Keratinocyte (primary cell): Measurements from ENCODE around the gene PRKCZ. TPM values are rescaled to one million over a fixed set of nuclear protein-coding genes. Genes with fewer than 3 reads are reported as not detected.

Experiments used
- DNase-seq: peaks from one replicate; pipeline ENCODE4 v3.0.0-alpha.2; 2011; ENCODE audit warnings: low read depth, missing footprints, low spot score
- FAIRE-seq: peaks from 2 replicates; lab custom pipeline; 2011; peaks lifted over from hg19 to GRCh38; lab: Jason Lieb, UNC
- H2AFZ ChIP-seq: 2 replicates; pipeline ENCODE4 v1.6.0; 2012; ENCODE audit warnings: low read length, control low read depth, inconsistent platforms; ENCODE audit not compliant: control insufficient read depth
- H3K27ac ChIP-seq: 2 replicates; pipeline ENCODE4 v1.5.1; 2011; ENCODE audit warnings: low read length; ENCODE audit not compliant: control insufficient read depth, insufficient read depth
- H3K27me3 ChIP-seq: 3 replicates; pipeline ENCODE4 v1.6.0; 2011; ENCODE audit warnings: low read length; ENCODE audit not compliant: control insufficient read depth, insufficient read depth; ENCODE audit errors: extremely low read depth
- H3K36me3 ChIP-seq, 2 experiments: 2 replicates in 1 of 2; 3 replicates in 1 of 2; pipeline ENCODE4 v1.5.1; 2011; ENCODE audit warnings: low read length in 2 of 2, mild to moderate bottlenecking in 1 of 2; ENCODE audit not compliant: control insufficient read depth in 2 of 2, insufficient read depth in 2 of 2; ENCODE audit errors: extremely low read depth in 1 of 2
- H3K4me1 ChIP-seq: 3 replicates; pipeline ENCODE4 v1.5.1; 2011; ENCODE audit warnings: low read length; ENCODE audit not compliant: control insufficient read depth, insufficient read depth; ENCODE audit errors: extremely low read depth
- H3K4me2 ChIP-seq: 3 replicates; pipeline ENCODE4 v1.6.0; 2011; ENCODE audit warnings: low read depth, low read length; ENCODE audit not compliant: control insufficient read depth, insufficient read depth; ENCODE audit errors: extremely low read depth
- H3K4me3 ChIP-seq, 3 experiments: fragments of 200-600 bp in 1 of 3; sonication (generic) in 1 of 3; 2 replicates in 2 of 3; 3 replicates in 1 of 3; pipeline ENCODE4 v1.5.1; 2011 to 2016; ENCODE audit warnings: low read length in 3 of 3, mild to moderate bottlenecking in 3 of 3, control low read depth in 2 of 3, inconsistent platforms in 1 of 3, low read depth in 1 of 3, mixed read lengths in 1 of 3, mixed run types in 1 of 3, moderate library complexity in 1 of 3; ENCODE audit not compliant: control insufficient read depth in 2 of 3, insufficient read depth in 2 of 3; ENCODE audit errors: extremely low read depth in 1 of 3
- H3K79me2 ChIP-seq: 2 replicates; pipeline ENCODE4 v1.6.0; 2012; ENCODE audit warnings: low read length; ENCODE audit not compliant: control insufficient read depth, insufficient read depth
- H3K9ac ChIP-seq: 3 replicates; pipeline ENCODE4 v1.6.0; 2011; ENCODE audit warnings: low read length; ENCODE audit not compliant: control insufficient read depth, insufficient read depth; ENCODE audit errors: extremely low read depth
- H3K9me1 ChIP-seq: 3 replicates; pipeline ENCODE4 v1.6.0; 2011; ENCODE audit warnings: low read length; ENCODE audit not compliant: control insufficient read depth, insufficient read depth; ENCODE audit errors: extremely low read depth
- H3K9me3 ChIP-seq: 2 replicates; pipeline ENCODE4 v1.5.1; 2012; ENCODE audit warnings: low read depth, low read length; ENCODE audit not compliant: control insufficient read depth
- H4K20me1 ChIP-seq: 3 replicates; pipeline ENCODE4 v1.6.0; 2011; ENCODE audit warnings: low read length; ENCODE audit not compliant: control insufficient read depth, insufficient read depth; ENCODE audit errors: extremely low read depth
- EZH2 ChIP-seq: IDR thresholded peaks from one replicate; pipeline ENCODE4 v1.6.1; 2012; ENCODE audit warnings: inconsistent platforms, mild to moderate bottlenecking, low read length, moderate library complexity
- dilution Hi-C: fragments of 300-500 bp; cut with MboI; formaldehyde crosslinking; loops from one replicate; pipeline ENCODE4 v1.7.0; 2020; ENCODE audit warnings: low sequenced_read_pairs; ENCODE audit not compliant: extremely low pct_ligation_motif_present
- polyA plus RNA-seq, 5 experiments: library from polyadenylated mRNA; depleted of rRNA in 3 of 5; stranded (reverse) in 3 of 5; stranded (forward) in 1 of 5; unstranded in 1 of 5; fragments of >200 nt; gene quantifications; 1 replicate in 1 of 5; 2 replicates in 3 of 5; 3 replicates in 1 of 5; pipeline versions ENCODE4 v1.2.1 to v1.2.3, GENCODE V29; 2011 to 2012; ENCODE audit warnings: missing spikeins in 2 of 5, low read depth in 1 of 5, low replicate concordance in 1 of 5
- TF ChIP-seq, protein P1 (sequence below), 3 experiments: IDR thresholded peaks in 1 of 3; conservative IDR thresholded peaks in 1 of 3; optimal IDR thresholded peaks in 1 of 3; 2 replicates in 2 of 3; 3 replicates in 1 of 3; pipeline versions ENCODE3 to v1.5.1; 2011; ENCODE audit warnings: low read length in 3 of 3, mild to moderate bottlenecking in 3 of 3, moderate library complexity in 2 of 3, control low read depth in 1 of 3, inconsistent platforms in 1 of 3; ENCODE audit not compliant: insufficient read depth in 2 of 3; ENCODE audit errors: extremely low read depth in 1 of 3

Gene PRKCZ
- polyA plus RNA-seq, 1 donor (not counting 4 experiments of a cell fraction or from before 2014, with no cell fraction given), result 36.3 TPM

DNA sequence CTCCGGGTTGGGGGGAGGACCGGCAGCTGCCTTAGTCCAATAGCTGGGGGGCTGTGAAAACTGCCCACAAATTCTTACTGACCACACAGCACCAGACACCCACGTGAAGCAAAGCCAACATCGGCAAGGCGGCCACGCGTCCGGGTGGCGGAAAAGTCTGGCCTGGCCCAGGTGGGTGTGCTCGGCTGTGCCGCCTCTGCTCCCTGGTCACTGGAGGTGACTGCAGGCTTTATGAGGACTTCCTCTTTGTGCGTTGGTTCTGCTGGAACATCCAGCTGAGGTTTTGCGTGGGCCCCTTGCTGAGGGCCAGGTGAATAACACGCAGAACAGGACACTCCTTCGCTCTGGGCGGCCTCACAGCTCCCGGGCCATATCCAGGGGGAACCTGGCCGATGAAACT is 108.9 kb downstream of the PRKCZ start:
- dilution Hi-C loops, result no loop called here
- H3K9me1 ChIP-seq, result no peaks in the 10 kb centered on the region
- no peak overlapping the region for H3K27ac ChIP-seq
- H3K4me3 ChIP-seq, result no peak overlapping the region
- peaks cover 4% of the 10 kb centered on the region for H3K79me2 ChIP-seq
- FAIRE-seq, result no peak
- no peak overlapping the region for H2AFZ ChIP-seq
- H3K4me2 ChIP-seq, result no peak overlapping the region
- TF ChIP-seq, protein P1, sequence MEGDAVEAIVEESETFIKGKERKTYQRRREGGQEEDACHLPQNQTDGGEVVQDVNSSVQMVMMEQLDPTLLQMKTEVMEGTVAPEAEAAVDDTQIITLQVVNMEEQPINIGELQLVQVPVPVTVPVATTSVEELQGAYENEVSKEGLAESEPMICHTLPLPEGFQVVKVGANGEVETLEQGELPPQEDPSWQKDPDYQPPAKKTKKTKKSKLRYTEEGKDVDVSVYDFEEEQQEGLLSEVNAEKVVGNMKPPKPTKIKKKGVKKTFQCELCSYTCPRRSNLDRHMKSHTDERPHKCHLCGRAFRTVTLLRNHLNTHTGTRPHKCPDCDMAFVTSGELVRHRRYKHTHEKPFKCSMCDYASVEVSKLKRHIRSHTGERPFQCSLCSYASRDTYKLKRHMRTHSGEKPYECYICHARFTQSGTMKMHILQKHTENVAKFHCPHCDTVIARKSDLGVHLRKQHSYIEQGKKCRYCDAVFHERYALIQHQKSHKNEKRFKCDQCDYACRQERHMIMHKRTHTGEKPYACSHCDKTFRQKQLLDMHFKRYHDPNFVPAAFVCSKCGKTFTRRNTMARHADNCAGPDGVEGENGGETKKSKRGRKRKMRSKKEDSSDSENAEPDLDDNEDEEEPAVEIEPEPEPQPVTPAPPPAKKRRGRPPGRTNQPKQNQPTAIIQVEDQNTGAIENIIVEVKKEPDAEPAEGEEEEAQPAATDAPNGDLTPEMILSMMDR (optimal IDR thresholded peaks at IDR 0.05 in 1 of 3, IDR thresholded peaks at IDR 0.05 in 1 of 3, conservative IDR thresholded peaks at IDR 0.05 in 1 of 3; ENCODE audit: extremely low read depth in 1 of 3, insufficient read depth in 2 of 3, low read length in 3 of 3), result no peak
- no peak for TF ChIP-seq EZH2
- no peaks in the 10 kb centered on the region for H3K27me3 ChIP-seq
- no peak overlapping the region for H3K9ac ChIP-seq
- no peak for DNase-seq
- H3K9me3 ChIP-seq, result no peaks in the 10 kb centered on the region
- peaks cover 7% of the 10 kb centered on the region for H4K20me1 ChIP-seq
- peaks cover 0 to 12% of the 10 kb centered on the region in 2 experiments for H3K36me3 ChIP-seq
- no peaks in the 10 kb centered on the region for H3K4me1 ChIP-seq

GRCh38 chr1:2160451-2161300 is 110.5 kb downstream of the PRKCZ start:
- H3K27me3 ChIP-seq, result no peaks in the 10 kb centered on the region
- no peak overlapping the region for H2AFZ ChIP-seq
- dilution Hi-C loops, result no loop called here
- FAIRE-seq (no peak), DNase-seq (no peak)
- H3K36me3 ChIP-seq, result peaks cover 0 to 12% of the 10 kb centered on the region in 2 experiments
- no peak overlapping the region for H3K27ac ChIP-seq
- no peaks in the 10 kb centered on the region for H4K20me1 ChIP-seq
- TF ChIP-seq, protein P1 (optimal IDR thresholded peaks at IDR 0.05 in 1 of 3, IDR thresholded peaks at IDR 0.05 in 1 of 3, conservative IDR thresholded peaks at IDR 0.05 in 1 of 3; ENCODE audit: extremely low read depth in 1 of 3, insufficient read depth in 2 of 3, low read length in 3 of 3), result no peak
- TF ChIP-seq EZH2, result no peak
- no peak overlapping the region for H3K4me3 ChIP-seq
- H3K9me3 ChIP-seq, result no peaks in the 10 kb centered on the region
- H3K4me2 ChIP-seq, result no peak overlapping the region
- H3K9me1 ChIP-seq, result no peaks in the 10 kb centered on the region
- H3K9ac ChIP-seq, result no peak overlapping the region
- no peaks in the 10 kb centered on the region for H3K4me1 ChIP-seq
- no peaks in the 10 kb centered on the region for H3K79me2 ChIP-seq
